HEK293 (cell line): ENCODE results near the gene TANC1.

Experiments used
- CTCF ChIA-PET: fragments of 350-600 bp; formaldehyde crosslinking; extraction: SDS; loops from one replicate; lab custom pipeline; 2021; ENCODE audit warnings: antibody characterized with exemption; lab: Yijun Ruan, JAX
- POLR2A ChIA-PET: fragments of 300-600 bp; formaldehyde crosslinking; extraction: SDS; loops from one replicate; lab custom pipeline; 2020; ENCODE audit warnings: antibody characterized with exemption, inconsistent platforms; lab: Yijun Ruan, JAX
- H3K27ac ChIP-seq: fragments of 200-500 bp; sonication (Bioruptor generic); 2 replicates; pipeline ENCODE4 v1.5.1; 2014; ENCODE audit warnings: low read depth, low read length, control low read depth, inconsistent platforms; ENCODE audit errors: extremely low read depth
- H3K36me3 ChIP-seq, 2 experiments: fragments of 200-500 bp in 1 of 2; sonication (Bioruptor generic) in 1 of 2; 1 replicate in 1 of 2; 2 replicates in 1 of 2; pipeline ENCODE4 v1.5.1; 2014 to 2017; ENCODE audit warnings: inconsistent platforms in 2 of 2, low read length in 2 of 2; ENCODE audit not compliant: control insufficient read depth in 2 of 2, insufficient read depth in 1 of 2
- H3K4me1 ChIP-seq: fragments of 200-500 bp; sonication (Bioruptor generic); 2 replicates; pipeline ENCODE4 v1.5.1; 2014; ENCODE audit warnings: mild to moderate bottlenecking, low read length, inconsistent platforms; ENCODE audit not compliant: control insufficient read depth, insufficient read depth
- H3K4me3 ChIP-seq: 2 replicates; pipeline ENCODE4 v1.5.1; 2011; ENCODE audit warnings: low read depth, mild to moderate bottlenecking, control low read depth, low read length, moderate library complexity
- H3K9me3 ChIP-seq: fragments of 200-500 bp; sonication (Bioruptor generic); 2 replicates; pipeline ENCODE4 v1.5.1; 2014; ENCODE audit warnings: low read depth, low read length, inconsistent platforms; ENCODE audit not compliant: control insufficient read depth, insufficient read depth
- GFI1B ChIP-seq: fragments of 450-650 bp; formaldehyde crosslinking; IDR thresholded peaks from 2 replicates; pipeline ENCODE4 v1.5.1; 2016; ENCODE audit warnings: missing biosample characterization, missing genetic modification characterization
- KLF10 ChIP-seq: fragments of 450-650 bp; IDR thresholded peaks from 2 replicates; pipeline ENCODE4 v1.5.1; 2018; ENCODE audit warnings: missing biosample characterization, mild to moderate bottlenecking, missing genetic modification characterization
- SP7 ChIP-seq: fragments of 450-650 bp; formaldehyde crosslinking; IDR thresholded peaks from 2 replicates; pipeline ENCODE4 v1.5.1; 2016; ENCODE audit warnings: missing biosample characterization, missing genetic modification characterization
- ZBTB7A ChIP-seq: fragments of 450-650 bp; formaldehyde crosslinking; IDR thresholded peaks from 2 replicates; pipeline ENCODE4 v1.5.1; 2016; ENCODE audit warnings: low read depth, missing biosample characterization, missing genetic modification characterization
- ZNF311 ChIP-seq: fragments of 450-650 bp; formaldehyde crosslinking; IDR thresholded peaks from 2 replicates; pipeline ENCODE4 v1.5.1; 2017; ENCODE audit warnings: missing biosample characterization, missing genetic modification characterization, borderline replicate concordance
- ZNF394 ChIP-seq: fragments of 450-650 bp; formaldehyde crosslinking; IDR thresholded peaks from 2 replicates; pipeline ENCODE4 v1.5.1; 2016; ENCODE audit warnings: missing biosample characterization, missing genetic modification characterization, mild to moderate bottlenecking, moderate library complexity, borderline replicate concordance
- ZNF529 ChIP-seq: fragments of 450-650 bp; formaldehyde crosslinking; IDR thresholded peaks from 2 replicates; pipeline ENCODE4 v1.5.1; 2017; ENCODE audit warnings: missing genetic modification characterization, missing biosample characterization; ENCODE audit not compliant: insufficient replicate concordance
- ZNF558 ChIP-seq: fragments of 450-650 bp; formaldehyde crosslinking; IDR thresholded peaks from 2 replicates; pipeline ENCODE4 v1.5.1; 2016; ENCODE audit warnings: missing biosample characterization, missing genetic modification characterization
- ZNF768 ChIP-seq: fragments of 450-650 bp; formaldehyde crosslinking; IDR thresholded peaks from 2 replicates; pipeline ENCODE4 v1.5.1; 2018; ENCODE audit warnings: missing biosample characterization, mild to moderate bottlenecking, missing genetic modification characterization
- ZSCAN16 ChIP-seq: fragments of 450-650 bp; formaldehyde crosslinking; IDR thresholded peaks from 2 replicates; pipeline ENCODE4 v1.5.1; 2016; ENCODE audit warnings: missing biosample characterization, missing genetic modification characterization
- TF ChIP-seq, protein P1 (sequence below): fragments of 450-650 bp; formaldehyde crosslinking; IDR thresholded peaks from 2 replicates; pipeline ENCODE4 v1.5.1; 2016; ENCODE audit warnings: missing biosample characterization, missing genetic modification characterization, low read depth
- TF ChIP-seq, protein P2 (sequence below): fragments of 450-650 bp; formaldehyde crosslinking; conservative IDR thresholded peaks from 2 replicates; pipeline ENCODE4 v1.5.1; 2016; ENCODE audit warnings: low read depth, missing biosample characterization, missing genetic modification characterization
- TF ChIP-seq, protein P3 (sequence below): fragments of 450-650 bp; formaldehyde crosslinking; IDR thresholded peaks from 2 replicates; pipeline ENCODE4 v1.5.1; 2016; ENCODE audit warnings: missing biosample characterization, missing genetic modification characterization
- TF ChIP-seq, protein P4 (sequence below): fragments of 450-650 bp; formaldehyde crosslinking; IDR thresholded peaks from 2 replicates; pipeline ENCODE4 v1.5.1; 2016; ENCODE audit warnings: missing biosample characterization, missing genetic modification characterization
- TF ChIP-seq, protein P5 (sequence below): fragments of 450-650 bp; formaldehyde crosslinking; IDR thresholded peaks from 2 replicates; pipeline ENCODE4 v1.5.1; 2016; ENCODE audit warnings: missing biosample characterization, missing genetic modification characterization
- TF ChIP-seq, protein P6 (sequence below): fragments of 450-650 bp; formaldehyde crosslinking; IDR thresholded peaks from 2 replicates; pipeline ENCODE4 v1.5.1; 2016; ENCODE audit warnings: missing biosample characterization, missing genetic modification characterization
- TF ChIP-seq, protein P7 (sequence below): fragments of 450-650 bp; formaldehyde crosslinking; IDR thresholded peaks from 2 replicates; pipeline ENCODE4 v1.5.1; 2017; ENCODE audit warnings: missing biosample characterization, missing genetic modification characterization
- TF ChIP-seq, protein P8 (sequence below): fragments of 450-650 bp; IDR thresholded peaks from 2 replicates; pipeline ENCODE4 v1.5.1; 2018; ENCODE audit warnings: missing biosample characterization, mild to moderate bottlenecking, missing genetic modification characterization

The TANC1 gene

DNA sequence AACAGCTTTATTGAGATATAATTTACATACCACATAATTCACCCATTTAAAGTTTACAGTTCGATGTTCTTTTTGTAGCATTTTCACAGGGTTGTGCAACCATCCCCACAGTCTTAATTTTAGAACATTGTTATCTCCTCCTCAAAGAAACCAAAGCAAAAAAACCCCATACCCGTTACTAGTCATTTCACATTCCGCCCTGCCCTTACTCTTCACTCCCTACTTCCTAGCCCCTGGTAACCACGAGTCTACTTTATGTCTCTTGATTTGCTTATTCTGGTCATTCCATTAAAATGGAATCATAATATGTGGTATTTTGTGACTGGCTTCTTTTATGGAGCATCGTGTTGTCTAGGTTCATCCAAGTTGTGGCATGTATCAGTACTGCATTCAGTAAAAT is 137.7 kb downstream of the TANC1 start:
- H3K4me1 ChIP-seq, result no peaks in the 10 kb centered on the region; the same call in 1 of the 2 replicates
- H3K27ac ChIP-seq, result no peak overlapping the region
- H3K9me3 ChIP-seq, result no peaks in the 10 kb centered on the region
- H3K36me3 ChIP-seq, result no peaks in the 10 kb centered on the region
- TF ChIP-seq, protein P1, sequence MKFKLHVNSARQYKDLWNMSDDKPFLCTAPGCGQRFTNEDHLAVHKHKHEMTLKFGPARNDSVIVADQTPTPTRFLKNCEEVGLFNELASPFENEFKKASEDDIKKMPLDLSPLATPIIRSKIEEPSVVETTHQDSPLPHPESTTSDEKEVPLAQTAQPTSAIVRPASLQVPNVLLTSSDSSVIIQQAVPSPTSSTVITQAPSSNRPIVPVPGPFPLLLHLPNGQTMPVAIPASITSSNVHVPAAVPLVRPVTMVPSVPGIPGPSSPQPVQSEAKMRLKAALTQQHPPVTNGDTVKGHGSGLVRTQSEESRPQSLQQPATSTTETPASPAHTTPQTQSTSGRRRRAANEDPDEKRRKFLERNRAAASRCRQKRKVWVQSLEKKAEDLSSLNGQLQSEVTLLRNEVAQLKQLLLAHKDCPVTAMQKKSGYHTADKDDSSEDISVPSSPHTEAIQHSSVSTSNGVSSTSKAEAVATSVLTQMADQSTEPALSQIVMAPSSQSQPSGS (tag by site-specific recombination), result no peak
- TF ChIP-seq SP7 (tag by site-specific recombination), result no peak
- TF ChIP-seq, protein P2, sequence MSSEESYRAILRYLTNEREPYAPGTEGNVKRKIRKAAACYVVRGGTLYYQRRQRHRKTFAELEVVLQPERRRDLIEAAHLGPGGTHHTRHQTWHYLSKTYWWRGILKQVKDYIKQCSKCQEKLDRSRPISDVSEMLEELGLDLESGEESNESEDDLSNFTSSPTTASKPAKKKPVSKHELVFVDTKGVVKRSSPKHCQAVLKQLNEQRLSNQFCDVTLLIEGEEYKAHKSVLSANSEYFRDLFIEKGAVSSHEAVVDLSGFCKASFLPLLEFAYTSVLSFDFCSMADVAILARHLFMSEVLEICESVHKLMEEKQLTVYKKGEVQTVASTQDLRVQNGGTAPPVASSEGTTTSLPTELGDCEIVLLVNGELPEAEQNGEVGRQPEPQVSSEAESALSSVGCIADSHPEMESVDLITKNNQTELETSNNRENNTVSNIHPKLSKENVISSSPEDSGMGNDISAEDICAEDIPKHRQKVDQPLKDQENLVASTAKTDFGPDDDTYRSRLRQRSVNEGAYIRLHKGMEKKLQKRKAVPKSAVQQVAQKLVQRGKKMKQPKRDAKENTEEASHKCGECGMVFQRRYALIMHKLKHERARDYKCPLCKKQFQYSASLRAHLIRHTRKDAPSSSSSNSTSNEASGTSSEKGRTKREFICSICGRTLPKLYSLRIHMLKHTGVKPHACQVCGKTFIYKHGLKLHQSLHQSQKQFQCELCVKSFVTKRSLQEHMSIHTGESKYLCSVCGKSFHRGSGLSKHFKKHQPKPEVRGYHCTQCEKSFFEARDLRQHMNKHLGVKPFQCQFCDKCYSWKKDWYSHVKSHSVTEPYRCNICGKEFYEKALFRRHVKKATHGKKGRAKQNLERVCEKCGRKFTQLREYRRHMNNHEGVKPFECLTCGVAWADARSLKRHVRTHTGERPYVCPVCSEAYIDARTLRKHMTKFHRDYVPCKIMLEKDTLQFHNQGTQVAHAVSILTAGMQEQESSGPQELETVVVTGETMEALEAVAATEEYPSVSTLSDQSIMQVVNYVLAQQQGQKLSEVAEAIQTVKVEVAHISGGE (tag by site-specific recombination), result no peak
- TF ChIP-seq GFI1B (tag by site-specific recombination), result no peak
- TF ChIP-seq ZNF558 (tag by site-specific recombination), result no peak
- TF ChIP-seq ZNF311 (tag by site-specific recombination), result no peak
- TF ChIP-seq ZNF768 (tag by site-specific recombination), result no peak
- no peak for TF ChIP-seq ZNF529 (tag by site-specific recombination)
- TF ChIP-seq ZNF394 (tag by site-specific recombination), result no peak
- POLR2A ChIA-PET, result no interaction called here
- CTCF ChIA-PET, result interaction anchor here (0.5 to 2.2 kb wide), 2 partner anchors 70 to 111 kb away, joined by 3 to 7 read pairs; no protein-coding TSS in a partner anchor
- no peak overlapping the region for H3K4me3 ChIP-seq

DNA sequence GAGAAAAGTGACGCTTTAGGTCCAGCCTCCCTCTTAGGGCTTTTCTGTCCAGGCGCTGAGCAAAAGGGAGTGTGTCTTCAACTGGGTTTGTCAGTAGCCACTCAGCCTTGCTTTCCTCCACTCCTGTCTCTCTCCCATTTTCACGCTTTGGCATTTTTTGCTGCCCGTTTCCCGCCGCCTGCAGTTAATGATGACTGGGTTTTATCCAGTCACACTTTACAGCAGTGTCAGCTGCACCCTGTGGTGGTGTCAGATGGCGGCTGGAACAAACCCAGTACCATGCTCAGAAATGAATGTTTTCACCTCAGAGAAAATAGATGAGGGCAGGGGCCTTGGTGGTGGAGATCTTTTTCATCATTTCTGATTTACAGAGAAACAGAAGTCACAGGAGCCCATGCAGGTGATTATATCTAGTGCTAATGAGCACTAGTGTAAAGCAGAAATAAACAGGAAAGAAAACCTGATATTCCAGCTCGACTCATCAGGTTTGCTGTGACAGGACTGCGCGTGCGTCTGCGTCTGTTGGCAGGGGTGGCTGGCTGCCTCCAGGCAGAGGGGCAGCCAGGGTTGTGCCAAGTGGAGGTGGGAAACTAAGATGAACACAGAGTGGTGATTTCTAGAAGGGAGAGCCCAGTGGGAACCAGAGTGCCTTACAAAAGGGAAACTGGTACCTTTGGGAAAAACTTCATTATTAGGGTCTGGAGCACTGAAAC is 139.9 kb downstream of the TANC1 start:
- no peak overlapping the region for H3K4me3 ChIP-seq
- POLR2A ChIA-PET, result no interaction called here
- H3K27ac ChIP-seq, result no peak overlapping the region
- no peaks in the 10 kb centered on the region for H3K9me3 ChIP-seq
- no peaks in the 10 kb centered on the region; a peak in 1 of 3 replicates for H3K36me3 ChIP-seq
- no peaks in the 10 kb centered on the region for H3K4me1 ChIP-seq
- CTCF ChIA-PET, result interaction anchor here (0.8 kb wide), 1 partner anchor 113 kb away, joined by 7 read pairs; no protein-coding TSS in a partner anchor
- TF ChIP-seq, protein P3, sequence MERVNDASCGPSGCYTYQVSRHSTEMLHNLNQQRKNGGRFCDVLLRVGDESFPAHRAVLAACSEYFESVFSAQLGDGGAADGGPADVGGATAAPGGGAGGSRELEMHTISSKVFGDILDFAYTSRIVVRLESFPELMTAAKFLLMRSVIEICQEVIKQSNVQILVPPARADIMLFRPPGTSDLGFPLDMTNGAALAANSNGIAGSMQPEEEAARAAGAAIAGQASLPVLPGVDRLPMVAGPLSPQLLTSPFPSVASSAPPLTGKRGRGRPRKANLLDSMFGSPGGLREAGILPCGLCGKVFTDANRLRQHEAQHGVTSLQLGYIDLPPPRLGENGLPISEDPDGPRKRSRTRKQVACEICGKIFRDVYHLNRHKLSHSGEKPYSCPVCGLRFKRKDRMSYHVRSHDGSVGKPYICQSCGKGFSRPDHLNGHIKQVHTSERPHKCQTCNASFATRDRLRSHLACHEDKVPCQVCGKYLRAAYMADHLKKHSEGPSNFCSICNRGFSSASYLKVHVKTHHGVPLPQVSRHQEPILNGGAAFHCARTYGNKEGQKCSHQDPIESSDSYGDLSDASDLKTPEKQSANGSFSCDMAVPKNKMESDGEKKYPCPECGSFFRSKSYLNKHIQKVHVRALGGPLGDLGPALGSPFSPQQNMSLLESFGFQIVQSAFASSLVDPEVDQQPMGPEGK, result no peak
- TF ChIP-seq ZSCAN16 (tag by site-specific recombination) (no peak), ZBTB7A (tag by site-specific recombination) (no peak), KLF10 (no peak), ZNF529 (tag by site-specific recombination) (no peak)
- TF ChIP-seq, protein P4, sequence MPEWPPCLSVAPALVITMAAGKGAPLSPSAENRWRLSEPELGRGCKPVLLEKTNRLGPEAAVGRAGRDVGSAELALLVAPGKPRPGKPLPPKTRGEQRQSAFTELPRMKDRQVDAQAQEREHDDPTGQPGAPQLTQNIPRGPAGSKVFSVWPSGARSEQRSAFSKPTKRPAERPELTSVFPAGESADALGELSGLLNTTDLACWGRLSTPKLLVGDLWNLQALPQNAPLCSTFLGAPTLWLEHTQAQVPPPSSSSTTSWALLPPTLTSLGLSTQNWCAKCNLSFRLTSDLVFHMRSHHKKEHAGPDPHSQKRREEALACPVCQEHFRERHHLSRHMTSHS (tag by site-specific recombination), result no peak
- TF ChIP-seq, protein P5, sequence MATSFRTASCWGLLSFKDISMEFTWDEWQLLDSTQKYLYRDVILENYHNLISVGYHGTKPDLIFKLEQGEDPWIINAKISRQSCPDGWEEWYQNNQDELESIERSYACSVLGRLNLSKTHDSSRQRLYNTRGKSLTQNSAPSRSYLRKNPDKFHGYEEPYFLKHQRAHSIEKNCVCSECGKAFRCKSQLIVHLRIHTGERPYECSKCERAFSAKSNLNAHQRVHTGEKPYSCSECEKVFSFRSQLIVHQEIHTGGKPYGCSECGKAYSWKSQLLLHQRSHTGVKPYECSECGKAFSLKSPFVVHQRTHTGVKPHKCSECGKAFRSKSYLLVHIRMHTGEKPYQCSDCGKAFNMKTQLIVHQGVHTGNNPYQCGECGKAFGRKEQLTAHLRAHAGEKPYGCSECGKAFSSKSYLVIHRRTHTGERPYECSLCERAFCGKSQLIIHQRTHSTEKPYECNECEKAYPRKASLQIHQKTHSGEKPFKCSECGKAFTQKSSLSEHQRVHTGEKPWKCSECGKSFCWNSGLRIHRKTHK (tag by site-specific recombination), result no peak
- TF ChIP-seq, protein P6, sequence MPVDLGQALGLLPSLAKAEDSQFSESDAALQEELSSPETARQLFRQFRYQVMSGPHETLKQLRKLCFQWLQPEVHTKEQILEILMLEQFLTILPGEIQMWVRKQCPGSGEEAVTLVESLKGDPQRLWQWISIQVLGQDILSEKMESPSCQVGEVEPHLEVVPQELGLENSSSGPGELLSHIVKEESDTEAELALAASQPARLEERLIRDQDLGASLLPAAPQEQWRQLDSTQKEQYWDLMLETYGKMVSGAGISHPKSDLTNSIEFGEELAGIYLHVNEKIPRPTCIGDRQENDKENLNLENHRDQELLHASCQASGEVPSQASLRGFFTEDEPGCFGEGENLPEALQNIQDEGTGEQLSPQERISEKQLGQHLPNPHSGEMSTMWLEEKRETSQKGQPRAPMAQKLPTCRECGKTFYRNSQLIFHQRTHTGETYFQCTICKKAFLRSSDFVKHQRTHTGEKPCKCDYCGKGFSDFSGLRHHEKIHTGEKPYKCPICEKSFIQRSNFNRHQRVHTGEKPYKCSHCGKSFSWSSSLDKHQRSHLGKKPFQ (tag by site-specific recombination), result no peak
- TF ChIP-seq, protein P7, sequence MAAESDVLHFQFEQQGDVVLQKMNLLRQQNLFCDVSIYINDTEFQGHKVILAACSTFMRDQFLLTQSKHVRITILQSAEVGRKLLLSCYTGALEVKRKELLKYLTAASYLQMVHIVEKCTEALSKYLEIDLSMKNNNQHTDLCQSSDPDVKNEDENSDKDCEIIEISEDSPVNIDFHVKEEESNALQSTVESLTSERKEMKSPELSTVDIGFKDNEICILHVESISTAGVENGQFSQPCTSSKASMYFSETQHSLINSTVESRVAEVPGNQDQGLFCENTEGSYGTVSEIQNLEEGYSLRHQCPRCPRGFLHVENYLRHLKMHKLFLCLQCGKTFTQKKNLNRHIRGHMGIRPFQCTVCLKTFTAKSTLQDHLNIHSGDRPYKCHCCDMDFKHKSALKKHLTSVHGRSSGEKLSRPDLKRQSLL (tag by site-specific recombination), result no peak
- TF ChIP-seq, protein P8, sequence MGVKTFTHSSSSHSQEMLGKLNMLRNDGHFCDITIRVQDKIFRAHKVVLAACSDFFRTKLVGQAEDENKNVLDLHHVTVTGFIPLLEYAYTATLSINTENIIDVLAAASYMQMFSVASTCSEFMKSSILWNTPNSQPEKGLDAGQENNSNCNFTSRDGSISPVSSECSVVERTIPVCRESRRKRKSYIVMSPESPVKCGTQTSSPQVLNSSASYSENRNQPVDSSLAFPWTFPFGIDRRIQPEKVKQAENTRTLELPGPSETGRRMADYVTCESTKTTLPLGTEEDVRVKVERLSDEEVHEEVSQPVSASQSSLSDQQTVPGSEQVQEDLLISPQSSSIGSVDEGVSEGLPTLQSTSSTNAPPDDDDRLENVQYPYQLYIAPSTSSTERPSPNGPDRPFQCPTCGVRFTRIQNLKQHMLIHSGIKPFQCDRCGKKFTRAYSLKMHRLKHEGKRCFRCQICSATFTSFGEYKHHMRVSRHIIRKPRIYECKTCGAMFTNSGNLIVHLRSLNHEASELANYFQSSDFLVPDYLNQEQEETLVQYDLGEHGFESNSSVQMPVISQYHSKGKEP (tag by site-specific recombination), result no peak
